NCI-H128 (cell line): ENCODE data around the gene CYB5A.
"Not testable (repeated sequence)": the region's sequence is repeated elsewhere in the genome, so short reads cannot be mapped to it uniquely, and the experiment has no call there.

Source experiments
- DNase-seq: peaks from one replicate; lab custom pipeline; 2025; ENCODE audit not compliant: unreplicated experiment; lab: John Stamatoyannopoulos, UW

The CYB5A gene, protein sequence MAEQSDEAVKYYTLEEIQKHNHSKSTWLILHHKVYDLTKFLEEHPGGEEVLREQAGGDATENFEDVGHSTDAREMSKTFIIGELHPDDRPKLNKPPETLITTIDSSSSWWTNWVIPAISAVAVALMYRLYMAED

GRCh38 chr18:74291771-74292540 is at the start of gene CYB5A:
CYB5A (minus strand) TSS chr18:74291963; CDS start chr18:74291875, 88 bp downstream.
- peak; percentile 99 for DNase-seq

GRCh38 chr18:74337912-74338309 is 46.1 kb upstream of the CYB5A start:
- no peak for DNase-seq

- no peak for DNase-seq
These were observed 45.6 kb upstream of the CYB5A start for GRCh38 chr18:74337155-74337911.

DNA sequence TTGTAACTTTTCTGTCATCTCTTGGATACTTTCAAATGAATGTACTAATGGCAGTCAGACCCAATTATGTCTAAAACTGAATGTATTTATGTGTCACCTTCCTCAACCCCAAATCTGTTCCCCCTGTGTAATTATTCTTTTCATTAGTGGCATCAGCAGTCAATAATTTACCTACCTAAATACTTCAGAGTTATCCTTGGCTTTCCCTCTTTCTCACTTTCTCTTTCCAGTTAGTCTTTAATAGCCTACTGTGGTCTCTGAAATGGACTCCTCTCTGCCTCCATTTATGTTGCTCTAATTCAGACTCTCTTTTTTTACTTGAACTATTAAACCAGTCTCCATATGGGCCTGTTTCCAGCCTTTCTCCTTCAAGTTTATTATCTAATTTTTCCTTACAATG is 44.9 kb upstream of the CYB5A start:
- no peak for DNase-seq

- DNase-seq = no peak
These were observed 42.6 kb upstream of the CYB5A start for GRCh38 chr18:74334242-74334893.

DNA sequence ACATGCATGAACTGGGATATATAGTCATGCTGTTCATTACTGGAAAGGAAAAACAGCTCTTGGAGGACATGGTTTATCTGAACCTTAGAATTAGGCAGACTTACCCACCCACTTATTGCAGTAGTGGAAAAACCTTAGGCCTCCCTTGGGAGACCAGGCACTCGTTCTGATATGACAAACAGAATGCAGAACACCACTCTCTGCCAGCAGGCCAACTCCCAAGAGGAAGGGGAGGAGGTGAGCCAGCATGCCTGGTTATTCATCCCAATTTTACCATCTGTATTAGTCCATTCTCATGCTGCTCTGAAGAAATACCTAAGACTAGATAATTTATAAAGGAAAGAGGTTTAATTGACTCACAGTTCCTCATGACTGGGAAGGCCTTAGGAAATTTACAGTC is 41.3 kb upstream of the CYB5A start:
- no peak for DNase-seq

DNA sequence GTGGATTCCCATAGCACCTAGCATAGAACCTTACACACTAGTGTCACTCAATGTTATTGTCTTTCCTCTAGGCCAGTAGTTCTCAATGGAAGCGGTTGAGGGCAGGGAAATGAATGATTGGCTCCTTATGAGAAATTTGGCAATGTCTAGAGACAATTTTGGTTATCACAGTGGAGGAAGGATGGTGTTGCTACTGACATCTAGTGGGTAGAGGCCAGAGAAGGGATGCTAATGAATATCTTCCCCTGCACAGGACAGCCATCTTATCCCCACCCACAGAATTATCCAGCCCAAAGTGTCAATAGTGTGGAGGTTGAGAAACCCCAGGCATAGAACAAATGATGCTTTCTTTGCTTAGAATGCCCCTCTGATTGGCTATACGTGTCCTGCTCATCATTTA is 39.6 kb upstream of the CYB5A start:
- no peak for DNase-seq

GRCh38 chr18:74329688-74330205 is 38.0 kb upstream of the CYB5A start:
- DNase-seq = no peak

GRCh38 chr18:74328206-74328605 is 36.4 kb upstream of the CYB5A start:
- no peak for DNase-seq

- not testable (repeated sequence) for DNase-seq
These were observed 35.0 kb upstream of the CYB5A start for GRCh38 chr18:74326791-74327190.

- no peak for DNase-seq
These were observed 34.5 kb upstream of the CYB5A start for GRCh38 chr18:74326231-74326630.

DNA sequence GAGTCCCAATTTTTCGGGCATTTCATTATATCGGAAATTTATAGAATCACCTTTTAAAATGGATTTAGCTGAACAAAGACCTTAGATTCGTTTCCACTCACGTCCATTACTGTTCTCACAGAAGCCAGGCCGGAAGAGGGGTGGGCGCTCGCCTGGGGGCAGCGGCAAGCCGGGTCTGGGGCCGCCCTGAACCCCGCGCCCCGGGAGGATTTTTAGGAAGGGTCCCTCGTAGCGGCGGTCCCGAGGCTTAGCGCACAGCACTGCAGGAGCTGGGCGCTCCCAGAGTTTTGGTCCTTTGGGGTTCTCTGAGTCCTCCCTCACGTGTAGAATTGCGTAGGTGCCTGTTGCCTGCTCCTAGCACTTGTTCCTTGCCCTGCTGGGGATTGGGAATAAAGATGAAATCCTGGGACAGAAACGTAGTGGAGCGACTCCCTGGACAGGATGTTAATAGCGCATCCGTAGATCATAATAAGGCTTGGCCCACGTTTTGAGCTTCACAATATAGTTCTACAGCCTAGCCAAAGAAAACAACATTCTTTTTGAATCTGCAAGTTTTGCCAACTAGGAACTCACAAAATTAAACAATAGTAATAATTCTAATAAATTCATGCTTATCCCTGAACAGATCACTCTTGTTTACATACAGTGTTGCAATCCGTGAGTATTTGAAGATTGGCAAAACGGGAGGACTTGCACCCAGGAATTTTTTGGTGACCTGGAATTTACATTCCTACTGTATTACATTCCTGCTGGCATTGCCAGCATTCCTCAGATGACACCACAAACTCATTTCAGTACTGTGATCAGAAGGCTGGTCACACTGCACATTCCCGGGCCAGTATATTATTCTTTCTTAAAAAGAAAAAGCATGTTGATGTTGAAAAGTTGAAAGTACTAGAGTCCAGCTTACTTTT is 24.8 kb upstream of the CYB5A start:
- no peak for DNase-seq

- DNase-seq = no peak
These were observed 23.9 kb upstream of the CYB5A start, which contains the start of gene C18orf63 for GRCh38 chr18:74315464-74316256. C18orf63 (plus strand) TSS chr18:74315839; CDS start chr18:74317866, 2,027 bp downstream.

GRCh38 chr18:74314759-74315463 is 23.1 kb upstream of the CYB5A start:
- no peak for DNase-seq

- DNase-seq = no peak
These were observed 19.2 kb upstream of the CYB5A start for GRCh38 chr18:74311000-74311399.

- DNase-seq = no peak
These were observed 18.6 kb upstream of the CYB5A start for GRCh38 chr18:74310411-74310810.

DNA sequence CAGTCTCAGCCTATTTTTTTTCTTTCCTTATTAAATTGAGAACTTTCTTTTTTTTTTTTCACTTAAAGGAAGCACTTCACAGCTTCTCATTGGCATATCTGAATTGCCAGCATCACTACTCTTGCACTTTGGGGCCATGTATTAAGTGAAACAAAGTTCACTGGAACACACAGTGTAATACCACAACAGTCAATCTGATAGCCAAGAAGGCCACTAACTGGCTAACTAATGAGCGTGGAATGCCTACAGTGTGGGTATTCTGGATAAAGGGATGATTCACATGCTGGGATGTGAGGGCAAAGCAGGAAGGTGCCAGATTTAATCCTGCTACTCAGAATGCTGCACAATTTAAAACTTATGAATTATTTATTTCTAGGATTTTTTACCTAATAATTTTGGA is 12.2 kb upstream of the CYB5A start:
- no peak for DNase-seq

DNA sequence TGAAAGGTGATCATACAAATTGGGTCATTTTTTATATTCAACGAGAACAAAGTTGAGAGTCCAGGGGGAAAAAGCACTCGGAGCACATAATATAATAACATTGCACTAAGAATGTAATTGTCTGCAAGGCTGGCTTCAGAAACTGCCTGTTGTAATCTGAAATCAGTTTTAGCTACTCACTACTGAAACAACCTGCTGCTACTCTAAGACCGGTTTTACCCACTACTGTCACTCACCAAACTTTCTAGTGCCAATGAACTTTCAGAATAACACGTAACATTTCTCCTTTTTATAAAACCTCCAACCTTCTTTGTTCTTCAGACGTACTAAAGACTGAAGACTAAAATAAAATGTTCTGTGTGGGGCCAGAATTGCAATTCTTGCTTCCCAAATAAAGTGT is 11.5 kb upstream of the CYB5A start:
- no peak for DNase-seq

- no peak for DNase-seq
These were observed 8.0 kb upstream of the CYB5A start for GRCh38 chr18:74299746-74300145.
